ENCODE data around the gene RAB8B.

RAB8B gene

DNA sequence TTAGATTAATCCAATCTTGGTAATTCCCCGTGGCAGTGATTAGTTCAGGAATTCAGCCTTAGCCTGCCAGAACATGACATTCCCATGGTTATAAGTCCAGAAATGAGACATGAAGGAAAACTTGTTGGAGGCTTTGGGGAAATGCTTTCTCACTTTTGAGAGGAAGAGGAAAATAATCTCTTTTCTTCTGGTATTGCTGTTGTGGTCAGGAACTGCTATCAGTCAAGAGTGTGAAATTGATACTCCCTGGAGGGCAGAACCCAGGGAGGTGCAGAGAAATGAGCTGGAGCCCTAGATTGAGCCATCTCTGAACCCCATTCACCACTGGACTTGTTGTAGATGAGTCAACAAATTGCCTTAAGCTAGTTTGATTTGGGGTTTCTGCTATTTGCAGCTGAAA lies 49.4 kb downstream of the RAB8B start:
- peak in 2 of 3 donors; percentile 52 to 55 for DNase-seq

DNA sequence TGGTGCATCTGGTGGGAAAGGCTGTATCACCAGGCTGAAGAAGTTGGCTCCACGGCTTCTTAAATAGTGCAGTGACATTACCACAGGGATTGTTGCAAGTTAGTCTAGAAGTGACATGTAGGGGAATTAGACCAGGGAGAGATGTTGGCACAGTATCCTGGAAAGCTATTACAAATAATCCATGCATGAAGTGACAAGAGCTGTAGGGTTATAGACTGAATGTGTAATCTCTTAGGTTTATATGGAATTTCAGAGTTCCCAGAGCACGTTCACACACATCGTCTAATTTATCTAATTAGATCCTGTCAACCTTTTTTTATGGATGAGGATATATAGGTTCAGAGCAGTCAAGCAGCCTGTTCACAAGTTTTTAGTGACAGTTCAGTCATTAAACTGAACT lies 50.7 kb downstream of the RAB8B start:
- DNase-seq = no peak

GRCh38 chr15:63241316-63241715 lies 51.9 kb downstream of the RAB8B start:
- no peak for DNase-seq

DNA sequence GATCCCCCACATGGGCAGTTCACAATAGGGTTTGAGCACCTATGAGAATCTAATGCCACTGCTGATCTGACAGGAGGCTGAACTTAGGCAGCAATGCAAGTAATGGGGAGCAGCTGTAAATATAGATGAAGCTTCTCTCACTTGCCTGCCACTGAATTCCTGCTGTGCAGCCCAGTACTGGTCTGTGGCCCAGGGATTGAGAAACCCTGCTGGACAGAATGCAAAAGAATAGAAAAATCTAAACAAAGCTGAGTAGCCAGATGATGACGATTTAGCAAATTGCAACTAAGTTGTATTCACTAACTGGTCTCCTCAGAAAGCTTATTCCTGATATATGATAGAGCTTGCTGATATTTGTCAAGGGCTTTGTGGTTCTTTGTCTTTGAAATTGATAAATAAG lies 53.7 kb downstream of the RAB8B start:
- no peak for DNase-seq

- DNase-seq = peak; percentile 76 to 87 (median 81)
Observed at GRCh38 chr15:63243776-63244175, 54.4 kb downstream of the RAB8B start.

DNA sequence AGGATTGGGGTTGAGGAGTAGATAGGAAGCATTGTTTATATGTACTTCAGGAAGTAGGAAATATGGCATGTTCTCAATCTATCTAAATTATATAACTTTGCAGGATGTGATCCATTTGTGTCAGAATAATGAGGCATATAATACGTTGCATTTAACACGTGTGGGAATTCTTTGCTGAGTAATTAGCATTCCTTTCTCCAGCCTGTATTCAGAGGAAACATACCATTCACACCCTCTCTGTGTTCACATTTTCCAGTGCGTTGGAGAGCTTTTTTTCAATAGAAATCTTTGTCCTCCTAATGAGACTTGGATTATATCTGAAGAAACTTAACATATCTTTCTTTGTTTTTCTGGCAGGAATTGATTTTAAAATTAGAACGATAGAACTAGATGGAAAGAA lies 55.0 kb downstream of the RAB8B start:
- DNase-seq = peak in 1 of 3 donors; percentile 37

- DNase-seq = no peak
Observed at GRCh38 chr15:63244976-63245645, 55.7 kb downstream of the RAB8B start.

GRCh38 chr15:63246691-63247469 lies 57.5 kb downstream of the RAB8B start:
- peak; percentile 90 to 99 (median 99) for DNase-seq

DNA sequence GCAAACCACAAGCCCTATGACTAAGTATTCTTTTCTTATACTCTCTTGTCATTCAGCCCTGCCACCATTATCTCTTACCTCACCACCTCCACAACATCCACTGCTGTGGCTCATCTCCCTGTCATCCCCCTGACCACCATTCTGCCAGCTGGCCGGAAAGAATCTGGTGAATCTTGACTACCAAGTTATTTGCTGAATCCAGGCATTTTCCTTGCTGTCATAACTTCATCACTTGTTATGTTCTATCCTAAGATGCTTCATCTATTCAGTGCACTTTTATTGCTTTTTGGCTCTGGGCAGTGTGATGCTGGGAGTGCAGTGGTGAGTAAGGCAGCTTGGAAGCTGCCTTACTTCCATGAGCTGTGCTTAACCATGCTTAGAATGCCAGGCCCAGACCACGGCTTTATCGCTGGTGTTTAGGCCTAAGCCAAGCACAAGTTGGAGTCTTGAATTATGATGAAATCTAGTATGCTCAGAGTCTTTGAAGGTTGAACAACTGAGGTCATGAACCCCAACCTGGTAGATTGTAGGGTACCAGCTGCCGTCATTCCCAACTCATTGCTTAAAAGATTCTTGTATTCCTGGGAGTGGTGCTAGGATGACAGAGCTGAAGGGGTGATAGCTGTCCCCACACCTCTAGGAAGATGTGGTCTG lies 61.0 kb downstream of the RAB8B start:
- peak in 2 of 3 donors; percentile 33 to 53 for DNase-seq

- DNase-seq = no peak
Observed at GRCh38 chr15:63251701-63252100, 62.3 kb downstream of the RAB8B start.

DNA sequence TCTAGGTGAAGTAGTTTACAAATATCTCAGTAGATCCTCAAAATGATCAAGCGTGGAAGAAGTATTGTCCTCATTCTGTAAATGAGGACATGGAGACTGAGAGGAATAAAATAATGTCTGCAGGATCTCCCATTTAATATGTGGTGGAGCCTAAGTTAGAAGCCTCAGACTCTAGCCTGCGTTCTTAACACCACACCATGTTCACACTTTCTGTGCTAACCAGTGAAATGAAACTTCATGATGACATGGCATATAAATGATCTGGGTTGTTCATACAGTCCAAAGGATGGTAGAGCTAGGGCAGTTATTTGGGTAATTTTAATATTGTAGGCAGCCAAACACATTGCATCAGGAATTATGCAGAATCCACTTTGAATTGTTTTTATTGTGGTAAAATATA lies 62.9 kb downstream of the RAB8B start:
- DNase-seq = no peak

DNA sequence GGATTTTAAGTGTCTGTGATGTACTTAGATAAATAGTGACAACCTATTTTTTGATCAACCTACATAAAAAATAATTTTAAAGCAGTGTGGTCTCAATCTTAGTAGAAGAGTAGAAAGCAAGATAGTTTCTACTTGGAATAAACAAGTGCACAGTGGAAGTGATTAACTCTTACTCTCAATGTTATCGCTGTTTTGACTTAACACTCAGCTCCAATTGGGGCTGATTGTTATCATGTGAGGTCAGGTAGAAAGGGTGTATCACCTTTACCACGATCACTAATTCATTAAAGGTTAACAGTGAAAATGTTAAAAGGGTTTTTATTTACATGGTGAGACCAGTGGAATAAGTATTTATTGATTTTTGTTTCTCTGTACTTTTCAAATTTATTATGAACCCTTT lies 65.6 kb downstream of the RAB8B start:
- no peak for DNase-seq

GRCh38 chr15:63255489-63255990 lies 66.1 kb downstream of the RAB8B start:
- DNase-seq = no peak

GRCh38 chr15:63256433-63257274 lies 67.2 kb downstream of the RAB8B start:
- no peak for DNase-seq

- peak; percentile 75 to 90 (median 80) for DNase-seq
Observed at GRCh38 chr15:63258658-63259057, 69.3 kb downstream of the RAB8B start.

GRCh38 chr15:63260791-63261190 lies 71.4 kb downstream of the RAB8B start:
- DNase-seq = no peak

GRCh38 chr15:63261311-63261710 lies 71.9 kb downstream of the RAB8B start:
- DNase-seq = no peak

- DNase-seq = no peak
Observed at GRCh38 chr15:63263519-63263918, 74.1 kb downstream of the RAB8B start.

- no peak for DNase-seq
Observed at GRCh38 chr15:63264688-63265293, 75.4 kb downstream of the RAB8B start.

- no peak for DNase-seq
Observed at GRCh38 chr15:63274427-63274826, 85.0 kb downstream of the RAB8B start.

DNA sequence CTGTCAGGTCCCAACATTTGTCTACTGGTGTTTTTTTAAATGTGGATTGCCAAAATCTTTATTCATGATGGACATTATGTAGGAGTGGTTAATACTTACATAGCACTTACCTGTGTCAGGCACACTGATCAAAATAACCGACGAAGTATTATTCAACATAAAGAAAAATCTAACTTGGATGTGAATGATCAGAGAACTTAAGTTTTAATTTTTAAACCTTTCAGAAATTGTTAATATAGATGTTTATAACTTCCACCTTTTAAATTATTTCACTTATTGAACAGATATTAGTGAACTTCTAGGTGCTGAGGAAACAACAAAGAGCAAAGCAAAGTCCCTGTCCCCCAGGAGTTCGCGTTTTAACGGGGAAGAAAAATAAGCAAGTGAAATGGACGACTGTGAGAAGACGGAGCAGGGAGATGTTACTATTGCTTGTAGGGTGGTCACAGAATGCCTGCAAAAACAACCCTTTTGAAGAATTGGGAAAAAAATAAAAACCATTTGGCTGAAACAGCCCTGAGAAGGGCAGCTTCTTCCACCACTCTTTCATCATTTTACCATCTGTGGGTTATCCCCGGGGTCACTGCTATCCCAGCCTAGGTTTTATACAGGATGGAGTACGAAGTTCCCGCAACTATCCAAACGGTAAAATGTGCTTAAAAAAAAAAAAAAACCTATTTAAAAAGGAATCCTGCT lies 87.1 kb downstream of the RAB8B start:
- DNase-seq = peak in 1 of 3 donors; percentile 23
